Activated B cell treated with CpG ODN at 0.5 μM for 24 hours (primary cell): Measurements from ENCODE around the gene MSH3. TPM values are rescaled to one million over a fixed set of nuclear protein-coding genes. Genes with fewer than 3 reads are reported as not detected.

Experiments
- ATAC-seq: fragments of 200-7000 bp; cut with Tn5 transposase; one replicate; pipeline ENCODE4 v1.10.0; 2021; ENCODE audit warnings: low read depth, mild to moderate bottlenecking, moderate library complexity
- CTCF ChIA-PET: fragments of 350-600 bp; sonication (Branson Sonifier 250); formaldehyde crosslinking; loops from one replicate; lab custom pipeline; 2021; ENCODE audit warnings: antibody characterized with exemption; lab: Charles Lee
- POLR2A ChIA-PET: fragments of 350-600 bp; sonication (Branson Sonifier 250); formaldehyde crosslinking; loops from one replicate; lab custom pipeline; 2021; ENCODE audit warnings: antibody characterized with exemption; lab: Charles Lee
- DNase-seq: peaks from one replicate; pipeline ENCODE4 v3.0.0; 2022
- H3K27ac Mint-ChIP-seq: one replicate; pipeline ENCODE4 v1.8.0; 2020; ENCODE audit warnings: mixed read lengths
- H3K27me3 Mint-ChIP-seq: one replicate; pipeline ENCODE4 v1.8.0; 2021; ENCODE audit warnings: mixed read lengths
- H3K36me3 Mint-ChIP-seq: one replicate; pipeline ENCODE4 v1.8.0; 2021; ENCODE audit warnings: low read depth, mixed read lengths
- H3K4me1 Mint-ChIP-seq: one replicate; pipeline ENCODE4 v1.8.0; 2021; ENCODE audit warnings: mixed read lengths
- H3K4me3 Mint-ChIP-seq: one replicate; pipeline ENCODE4 v1.8.0; 2020; ENCODE audit warnings: mild to moderate bottlenecking, mixed read lengths
- H3K9me3 Mint-ChIP-seq: one replicate; pipeline ENCODE4 v1.8.0; 2020; ENCODE audit warnings: mixed read lengths
- intact Hi-C: fragments of 100-400 bp; cut with micrococcal nuclease; formaldehyde crosslinking; loops from one replicate; pipeline ENCODE4 v1.15.1; 2024
- total RNA-seq: library from RNA; stranded (reverse); gene quantifications from 2 replicates; pipeline ENCODE4 v1.2.3, GENCODE V29; 2022
- TF ChIP-seq, protein P1 (sequence below): fragments of 200-600 bp; IDR thresholded peaks from one replicate; pipeline ENCODE4 v1.8.0; 2022; ENCODE audit warnings: antibody characterized with exemption, mild to moderate bottlenecking

MSH3 gene
- total RNA-seq, 1 donor from 2014 or later: 24.0 TPM

DNA sequence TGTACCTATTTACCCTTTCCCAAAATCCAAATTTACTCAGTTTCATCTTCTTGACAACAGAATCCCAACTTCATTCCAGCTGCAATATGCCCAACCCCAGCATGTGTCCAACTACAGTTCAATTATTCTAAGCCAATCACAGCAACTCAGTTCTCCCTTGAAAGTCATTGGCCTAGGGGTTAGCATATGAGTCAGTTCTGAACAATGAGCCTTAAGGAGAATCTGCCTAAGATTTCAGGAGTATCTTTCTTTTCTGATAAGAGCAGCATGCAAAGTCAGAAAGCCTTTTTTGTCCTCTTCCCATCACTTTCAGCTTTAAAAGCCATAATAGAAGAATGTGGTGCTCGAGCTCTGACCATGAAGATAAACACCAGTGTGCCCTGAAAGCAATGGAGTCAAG, 261.3 kb downstream of the MSH3 start:
- H3K27ac Mint-ChIP-seq: no peak overlapping the region

DNA sequence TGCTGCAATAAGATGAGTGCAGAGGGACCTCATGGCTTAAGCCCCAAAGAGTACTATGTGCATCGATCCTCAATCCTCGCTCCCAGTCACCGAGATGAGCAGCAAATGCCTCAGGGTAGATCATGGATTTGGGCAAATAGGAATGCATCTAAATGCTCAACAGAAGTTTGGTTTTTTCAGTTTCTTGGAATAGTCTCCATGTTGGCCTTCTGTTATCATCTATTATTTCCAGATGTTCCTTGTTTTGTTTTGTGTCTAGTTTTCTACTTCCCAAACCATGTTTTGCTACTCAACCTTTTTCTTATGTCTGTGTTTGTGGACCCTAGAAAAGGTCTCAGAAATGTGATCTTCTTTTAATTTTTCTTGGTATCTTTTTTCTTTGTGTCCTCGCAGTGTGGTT, 262.2 kb downstream of the MSH3 start:
- TF ChIP-seq, protein P1, sequence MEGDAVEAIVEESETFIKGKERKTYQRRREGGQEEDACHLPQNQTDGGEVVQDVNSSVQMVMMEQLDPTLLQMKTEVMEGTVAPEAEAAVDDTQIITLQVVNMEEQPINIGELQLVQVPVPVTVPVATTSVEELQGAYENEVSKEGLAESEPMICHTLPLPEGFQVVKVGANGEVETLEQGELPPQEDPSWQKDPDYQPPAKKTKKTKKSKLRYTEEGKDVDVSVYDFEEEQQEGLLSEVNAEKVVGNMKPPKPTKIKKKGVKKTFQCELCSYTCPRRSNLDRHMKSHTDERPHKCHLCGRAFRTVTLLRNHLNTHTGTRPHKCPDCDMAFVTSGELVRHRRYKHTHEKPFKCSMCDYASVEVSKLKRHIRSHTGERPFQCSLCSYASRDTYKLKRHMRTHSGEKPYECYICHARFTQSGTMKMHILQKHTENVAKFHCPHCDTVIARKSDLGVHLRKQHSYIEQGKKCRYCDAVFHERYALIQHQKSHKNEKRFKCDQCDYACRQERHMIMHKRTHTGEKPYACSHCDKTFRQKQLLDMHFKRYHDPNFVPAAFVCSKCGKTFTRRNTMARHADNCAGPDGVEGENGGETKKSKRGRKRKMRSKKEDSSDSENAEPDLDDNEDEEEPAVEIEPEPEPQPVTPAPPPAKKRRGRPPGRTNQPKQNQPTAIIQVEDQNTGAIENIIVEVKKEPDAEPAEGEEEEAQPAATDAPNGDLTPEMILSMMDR: no peak
- intact Hi-C loops: no loop called here
- ATAC-seq (no peak), DNase-seq (no peak)
- Mint-ChIP-seq H3K27ac (no peak overlapping the region), H3K9me3 (peaks cover 4% of the 10 kb centered on the region), H3K27me3 (peaks cover 2% of the 10 kb centered on the region), H3K4me3 (no peak overlapping the region), H3K36me3 (peaks cover 3% of the 10 kb centered on the region), H3K4me1 (no peaks in the 10 kb centered on the region)
- CTCF ChIA-PET: no interaction called here
- POLR2A ChIA-PET: no interaction called here

More for the DNA sequence above, 261.3 kb downstream of the MSH3 start:
- DNase-seq: no peak
- Mint-ChIP-seq H3K4me3 (no peak overlapping the region), H3K36me3 (peaks cover 5% of the 10 kb centered on the region), H3K9me3 (peaks cover 4% of the 10 kb centered on the region), H3K27me3 (peaks cover 2% of the 10 kb centered on the region), H3K4me1 (no peaks in the 10 kb centered on the region)
- no peak for ATAC-seq
- intact Hi-C loops: no loop called here
- ChIA-PET POLR2A (no interaction called here), CTCF (no interaction called here)
- TF ChIP-seq, protein P1: no peak

DNA sequence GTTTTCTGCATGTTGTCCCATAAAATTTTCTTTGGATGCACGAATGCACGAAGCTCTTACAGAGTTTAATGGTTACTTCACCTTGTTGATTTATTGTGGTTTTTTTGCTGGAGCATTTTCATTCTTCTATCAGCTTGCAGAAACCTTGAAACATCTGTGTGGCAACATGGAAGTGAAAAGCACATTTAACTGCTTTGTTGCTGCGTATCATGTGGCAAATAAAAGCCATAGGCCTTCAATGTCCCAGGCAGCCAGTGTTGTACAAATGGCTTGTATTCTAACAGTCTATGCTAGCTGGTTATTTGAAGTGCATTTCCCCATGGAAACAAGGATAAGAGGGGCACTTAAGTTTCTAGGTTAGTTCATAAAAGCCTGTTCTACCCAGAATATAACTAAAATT, 263.2 kb downstream of the MSH3 start:
- intact Hi-C loops: no loop called here
- no peak for DNase-seq
- TF ChIP-seq, protein P1: no peak
- H3K36me3 Mint-ChIP-seq: no peaks in the 10 kb centered on the region
- no peak overlapping the region for H3K27ac Mint-ChIP-seq
- peaks cover 2% of the 10 kb centered on the region for H3K27me3 Mint-ChIP-seq
- H3K4me1 Mint-ChIP-seq: no peaks in the 10 kb centered on the region
- ChIA-PET CTCF (no interaction called here), POLR2A (no interaction called here)
- no peak for ATAC-seq
- H3K4me3 Mint-ChIP-seq: no peak overlapping the region
- H3K9me3 Mint-ChIP-seq: no peaks in the 10 kb centered on the region

DNA sequence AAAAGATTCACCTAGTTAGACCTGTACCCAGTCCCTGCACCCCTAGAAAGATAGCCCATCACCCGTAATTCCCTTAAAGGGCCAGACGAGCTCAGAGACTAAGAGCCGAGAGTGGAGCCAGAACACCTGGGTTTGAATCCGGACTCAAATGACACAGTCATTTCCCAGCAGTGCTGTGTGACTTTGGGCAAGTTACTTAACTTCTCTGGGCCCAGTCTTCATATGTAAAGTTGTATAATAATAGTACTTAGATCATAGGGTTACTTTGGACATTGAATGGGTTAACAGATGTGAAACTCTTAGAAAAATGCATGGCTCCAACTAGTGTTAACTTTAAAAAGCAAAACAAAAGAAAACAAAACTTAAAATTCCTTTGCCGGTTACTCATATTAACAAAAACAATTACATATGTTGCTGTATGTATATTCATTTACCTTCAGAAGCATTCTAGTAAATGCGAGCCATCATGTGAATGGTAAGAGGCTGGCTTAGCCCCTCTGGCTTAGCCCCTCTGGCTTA, 265.3 kb downstream of the MSH3 start:
- H3K27me3 Mint-ChIP-seq: peaks cover 2% of the 10 kb centered on the region
- H3K4me3 Mint-ChIP-seq: no peak overlapping the region
- ChIA-PET POLR2A (no interaction called here), CTCF (no interaction called here)
- intact Hi-C loops: no loop called here
- no peak overlapping the region for H3K27ac Mint-ChIP-seq
- TF ChIP-seq, protein P1: no peak
- no peak for ATAC-seq
- DNase-seq: no peak
- no peaks in the 10 kb centered on the region for H3K36me3 Mint-ChIP-seq
- H3K9me3 Mint-ChIP-seq: no peaks in the 10 kb centered on the region
- no peaks in the 10 kb centered on the region for H3K4me1 Mint-ChIP-seq

DNA sequence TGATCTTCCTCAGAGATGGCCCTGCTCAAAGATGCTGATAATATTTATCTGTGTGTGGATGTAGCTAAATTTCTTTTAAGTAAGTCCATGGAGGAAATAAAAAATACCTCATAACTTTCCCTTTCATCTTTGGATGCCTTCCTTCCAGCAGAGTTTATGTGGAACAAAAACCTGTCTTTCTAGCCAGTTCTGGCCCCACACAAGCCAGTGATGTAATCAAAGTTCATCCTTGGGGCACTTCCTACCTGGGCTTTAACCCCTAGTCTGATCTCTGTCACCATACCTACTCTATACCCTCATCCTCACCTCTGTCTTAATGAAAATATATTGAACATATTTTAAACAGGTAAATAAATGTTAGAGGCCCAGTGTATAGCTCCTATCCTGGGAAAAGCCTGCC, 265.9 kb downstream of the MSH3 start:
- no peaks in the 10 kb centered on the region for H3K9me3 Mint-ChIP-seq
- peaks cover 2% of the 10 kb centered on the region for H3K27me3 Mint-ChIP-seq
- no peak overlapping the region for H3K27ac Mint-ChIP-seq
- CTCF ChIA-PET: no interaction called here
- no peak overlapping the region for H3K4me3 Mint-ChIP-seq
- TF ChIP-seq, protein P1: no peak
- no peaks in the 10 kb centered on the region for H3K4me1 Mint-ChIP-seq
- no peak for ATAC-seq
- intact Hi-C loops: no loop called here
- no peaks in the 10 kb centered on the region for H3K36me3 Mint-ChIP-seq
- POLR2A ChIA-PET: no interaction called here
- no peak for DNase-seq
